ENCODE results near the gene KRTAP10-3.

The KRTAP10-3 gene

GRCh38 chr21:44528634-44528995, 30.0 kb downstream of the KRTAP10-3 start:
- no peak for ATAC-seq
- DNase-seq = no peak

- DNase-seq (no peak), ATAC-seq (no peak)
Measured at GRCh38 chr21:44527983-44528633, 30.5 kb downstream of the KRTAP10-3 start.

- DNase-seq = no peak
- no peak for ATAC-seq
Measured at GRCh38 chr21:44527156-44527982, 31.2 kb downstream of the KRTAP10-3 start.

- ATAC-seq = no peak
- DNase-seq = no peak
Measured at GRCh38 chr21:44526096-44526997, 32.2 kb downstream of the KRTAP10-3 start.

- ATAC-seq (no peak), DNase-seq (no peak)
Measured at GRCh38 chr21:44525391-44526095, 33.1 kb downstream of the KRTAP10-3 start.

- no peak for ATAC-seq
- no peak for DNase-seq
Measured at GRCh38 chr21:44524414-44525371, 33.9 kb downstream of the KRTAP10-3 start.

- DNase-seq = no peak
- ATAC-seq = no peak
Measured at GRCh38 chr21:44523567-44524413, 34.8 kb downstream of the KRTAP10-3 start.

- no peak for ATAC-seq
- no peak for DNase-seq
Measured at GRCh38 chr21:44522753-44523204, 35.8 kb downstream of the KRTAP10-3 start.

GRCh38 chr21:44521928-44522752, 36.5 kb downstream of the KRTAP10-3 start:
- ATAC-seq (no peak), DNase-seq (no peak)

GRCh38 chr21:44521301-44521927, 37.2 kb downstream of the KRTAP10-3 start:
- ATAC-seq (no peak), DNase-seq (no peak)

- DNase-seq = no peak
- ATAC-seq = no peak
Measured at GRCh38 chr21:44520326-44521300, 38.0 kb downstream of the KRTAP10-3 start.

GRCh38 chr21:44519346-44520325, 39.0 kb downstream of the KRTAP10-3 start:
- DNase-seq (no peak), ATAC-seq (no peak)

- ATAC-seq (no peak), DNase-seq (no peak)
Measured at GRCh38 chr21:44518686-44519085, 39.9 kb downstream of the KRTAP10-3 start.

- DNase-seq = peak; percentile 17
- ATAC-seq = peak; percentile 39
Measured at GRCh38 chr21:44517175-44517899, 41.3 kb downstream of the KRTAP10-3 start.

GRCh38 chr21:44516828-44517174, 41.8 kb downstream of the KRTAP10-3 start:
- ATAC-seq = no peak

More at GRCh38 chr21:44516828-44517174, 41.8 kb downstream of the KRTAP10-3 start:
- DNase-seq = no peak

All from stimulated activated naive CD8-positive, alpha-beta T cell treated with anti-CD3 and anti-CD28 coated beads, Interleukin-15, Interleukin-2, amounts not matched to agents 100 U/mL and 50 U/mL, for 24 hours (primary cell).